ENCODE results near the gene ARHGAP32. TPM values are rescaled to one million over a fixed set of nuclear protein-coding genes. Genes with fewer than 3 reads are reported as not detected.
A peak's percentile ranks its signal among the peaks of the same experiment; 100 is the strongest.

Gene ARHGAP32
- total RNA-seq, 3 donors from 2014 or later, result 19.8 to 56.6 (median 37.4) TPM

GRCh38 chr11:129041611-129042018 lies 150.5 kb downstream of the ARHGAP32 start:
- no peaks in the 10 kb centered on the region for H3K4me1 ChIP-seq
- H3K4me3 ChIP-seq, result no peak overlapping the region
- H3K9me3 ChIP-seq, result no peaks in the 10 kb centered on the region
- intact Hi-C loops (cut with DNase I; ENCODE audit: low total_unique reads), result no loop called here
- no peak for DNase-seq (ENCODE audit: low spot score in 2 of 2)
- no peaks in the 10 kb centered on the region for H3K36me3 ChIP-seq
- no peak overlapping the region for H3K27ac ChIP-seq
- no peaks in the 10 kb centered on the region for H3K27me3 ChIP-seq
- TF ChIP-seq POLR2AphosphoS5 (IDR thresholded peaks at IDR 0.05), result no peak
- TF ChIP-seq POLR2A (IDR thresholded peaks at IDR 0.05), result no peak
- no peak for TF ChIP-seq CTCF (IDR thresholded peaks at IDR 0.05)

- Histone ChIP-seq H3K4me3 (no peak overlapping the region), H3K36me3 (no peaks in the 10 kb centered on the region), H3K27ac (no peak overlapping the region), H3K9me3 (no peaks in the 10 kb centered on the region), H3K27me3 (no peaks in the 10 kb centered on the region), H3K4me1 (no peaks in the 10 kb centered on the region)
- DNase-seq (ENCODE audit: low spot score in 2 of 2), result no peak
- no peak for TF ChIP-seq POLR2AphosphoS5 (IDR thresholded peaks at IDR 0.05)
- TF ChIP-seq POLR2A (IDR thresholded peaks at IDR 0.05), result no peak
- TF ChIP-seq CTCF (IDR thresholded peaks at IDR 0.05), result no peak
- intact Hi-C loops (cut with DNase I; ENCODE audit: low total_unique reads), result no loop called here
Measured at GRCh38 chr11:129040934-129041333, 151.2 kb downstream of the ARHGAP32 start.

- Histone ChIP-seq H3K9me3 (peaks cover 6 to 10% of the 10 kb centered on the region in 2 donors), H3K4me1 (no peaks in the 10 kb centered on the region), H3K36me3 (no peaks in the 10 kb centered on the region), H3K27me3 (no peaks in the 10 kb centered on the region), H3K27ac (no peak overlapping the region), H3K4me3 (no peak overlapping the region)
- no peak for DNase-seq (ENCODE audit: low spot score in 2 of 2)
- intact Hi-C loops (cut with DNase I; ENCODE audit: low total_unique reads), result no loop called here
- TF ChIP-seq CTCF (IDR thresholded peaks at IDR 0.05) (no peak), POLR2A (IDR thresholded peaks at IDR 0.05) (no peak), POLR2AphosphoS5 (IDR thresholded peaks at IDR 0.05) (no peak)
Measured at GRCh38 chr11:129035244-129035643, 156.9 kb downstream of the ARHGAP32 start.

GRCh38 chr11:129034001-129034400 lies 158.1 kb downstream of the ARHGAP32 start:
- no peaks in the 10 kb centered on the region for H3K27me3 ChIP-seq
- intact Hi-C loops (cut with DNase I; ENCODE audit: low total_unique reads), result no loop called here
- DNase-seq (ENCODE audit: low spot score in 2 of 2), result no peak
- no peaks in the 10 kb centered on the region for H3K4me1 ChIP-seq
- H3K27ac ChIP-seq, result no peak overlapping the region
- no peak overlapping the region for H3K4me3 ChIP-seq
- H3K9me3 ChIP-seq, result peaks cover 6 to 10% of the 10 kb centered on the region in 2 donors
- no peaks in the 10 kb centered on the region for H3K36me3 ChIP-seq
- TF ChIP-seq POLR2AphosphoS5 (IDR thresholded peaks at IDR 0.05) (no peak), POLR2A (IDR thresholded peaks at IDR 0.05) (no peak), CTCF (IDR thresholded peaks at IDR 0.05) (no peak)

- DNase-seq (ENCODE audit: low spot score in 2 of 2), result peak; percentile 68 to 75
- Histone ChIP-seq H3K4me1 (no peaks in the 10 kb centered on the region), H3K9me3 (no peaks in the 10 kb centered on the region), H3K27ac (peak overlapping the region; percentile 50 to 59), H3K36me3 (no peaks in the 10 kb centered on the region), H3K27me3 (no peaks in the 10 kb centered on the region), H3K4me3 (peak overlapping the region in 2 of 3 donors; percentile 37 to 51)
- TF ChIP-seq POLR2AphosphoS5 (IDR thresholded peaks at IDR 0.05), result no peak
- TF ChIP-seq CTCF (IDR thresholded peaks at IDR 0.05), result no peak
- no peak for TF ChIP-seq POLR2A (IDR thresholded peaks at IDR 0.05)
- intact Hi-C loops (cut with DNase I; ENCODE audit: low total_unique reads), result no loop called here
Measured at GRCh38 chr11:129023968-129024676, 168.0 kb downstream of the ARHGAP32 start.

All from breast epithelium (tissue), 4 donors.